SK-N-SH (cell line): ENCODE measurements around the gene ANKRD13B. TPM values are rescaled to one million over a fixed set of nuclear protein-coding genes. Genes with fewer than 3 reads are reported as not detected.

ENCODE experiments used
- CTCF ChIA-PET: fragments of 300-600, 350-600 bp; formaldehyde crosslinking; extraction: SDS; loops from one replicate; lab custom pipeline; 2021; lab: Yijun Ruan, JAX
- POLR2A ChIA-PET: fragments of 350-600 bp; sonication (Branson Sonifier 250); formaldehyde crosslinking; extraction: SDS; loops from one replicate; lab custom pipeline; 2020; ENCODE audit warnings: antibody characterized with exemption, inconsistent platforms; lab: Yijun Ruan, JAX
- DNase-seq: peaks from one replicate; pipeline ENCODE4 v3.0.0; 2012
- H2AFZ ChIP-seq: fragments of 200-600 bp; sonication (generic); 2 replicates; pipeline ENCODE4 v1.8.1; 2016; ENCODE audit warnings: antibody characterized with exemption, mild to moderate bottlenecking, low read depth
- H3F3A ChIP-seq: fragments of 200-600 bp; sonication (generic); replicated peaks from 2 replicates; pipeline ENCODE3; 2016; ENCODE audit warnings: antibody characterized with exemption, mild to moderate bottlenecking; ENCODE audit not compliant: insufficient read depth
- H3K27ac ChIP-seq, 2 experiments: fragments of 200-500 bp in 1 of 2; fragments of 200-600 bp in 1 of 2; sonication (Bioruptor generic) in 1 of 2; sonication (generic), shearing (Covaris generic) in 1 of 2; 2 replicates each; pipeline versions ENCODE4 v1.5.1 to v1.6.1; 2014 to 2016; ENCODE audit warnings: low read depth in 2 of 2, inconsistent platforms in 1 of 2, low read length in 1 of 2, mild to moderate bottlenecking in 1 of 2, mixed read lengths in 1 of 2
- H3K27me3 ChIP-seq: fragments of 200-600 bp; sonication (generic), shearing (Covaris generic); 2 replicates; pipeline ENCODE4 v1.6.1; 2016; ENCODE audit warnings: mixed run types; ENCODE audit not compliant: insufficient read depth
- H3K36me3 ChIP-seq, 2 experiments: fragments of 200-500 bp in 1 of 2; fragments of 200-600 bp in 1 of 2; sonication (Bioruptor generic) in 1 of 2; sonication (generic) in 1 of 2; replicated peaks in 1 of 2; 2 replicates each; pipeline versions ENCODE3 to v1.5.1; 2014 to 2016; ENCODE audit warnings: low read length in 1 of 2, mild to moderate bottlenecking in 1 of 2; ENCODE audit not compliant: insufficient read depth in 2 of 2, control insufficient read depth in 1 of 2
- H3K4me1 ChIP-seq, 2 experiments: fragments of 200-500 bp in 1 of 2; fragments of 200-600 bp in 1 of 2; sonication (Bioruptor generic) in 1 of 2; sonication (generic), shearing (Covaris generic) in 1 of 2; 2 replicates each; pipeline versions ENCODE4 v1.5.1 to v1.6.1; 2014 to 2016; ENCODE audit warnings: low read depth in 1 of 2, low read length in 1 of 2, mixed run types in 1 of 2; ENCODE audit not compliant: insufficient read depth in 2 of 2, control insufficient read depth in 1 of 2
- H3K4me2 ChIP-seq: fragments of 200-600 bp; sonication (generic), shearing (Covaris generic); 2 replicates; pipeline ENCODE4 v1.6.1; 2017; ENCODE audit warnings: mixed run types
- H3K4me3 ChIP-seq, 2 experiments: fragments of 200-500 bp in 1 of 2; fragments of 200-600 bp in 1 of 2; sonication (Bioruptor generic) in 1 of 2; sonication (generic), shearing (Covaris generic) in 1 of 2; 2 replicates each; pipeline versions ENCODE4 v1.5.1 to v1.8.1; 2014 to 2016; ENCODE audit warnings: low read depth in 2 of 2, inconsistent platforms in 1 of 2, low read length in 1 of 2, mild to moderate bottlenecking in 1 of 2, mixed read lengths in 1 of 2, moderate library complexity in 1 of 2
- H3K79me2 ChIP-seq: fragments of 200-600 bp; sonication (generic); 2 replicates; pipeline ENCODE4 v1.8.1; 2017; ENCODE audit warnings: mild to moderate bottlenecking; ENCODE audit not compliant: insufficient read depth
- H3K9ac ChIP-seq: fragments of 200-600 bp; sonication (generic); 2 replicates; pipeline ENCODE4 v1.6.1; 2017; ENCODE audit warnings: mixed run types
- H3K9me2 ChIP-seq: fragments of 200-600 bp; sonication (generic); 2 replicates; pipeline ENCODE4 v1.6.1; 2017; ENCODE audit warnings: mixed run types
- H3K9me3 ChIP-seq: fragments of 200-600 bp; sonication (generic); 2 replicates; pipeline ENCODE4 v1.6.1; 2017; ENCODE audit warnings: mixed run types, mild to moderate bottlenecking, moderate library complexity
- H4K20me1 ChIP-seq: fragments of 200-600 bp; sonication (generic); 2 replicates; pipeline ENCODE4 v1.6.1; 2017; ENCODE audit warnings: mild to moderate bottlenecking, mixed run types; ENCODE audit not compliant: insufficient read depth
- CHD2 ChIP-seq: fragments of 150-350 bp; IDR thresholded peaks from 2 replicates; pipeline ENCODE4 v1.6.1; 2018; ENCODE audit warnings: low read length; ENCODE audit not compliant: partially characterized antibody
- CTCF ChIP-seq: fragments of 200-600 bp; sonication (generic); IDR thresholded peaks from 2 replicates; pipeline ENCODE4 v1.6.1; 2017; ENCODE audit warnings: antibody characterized with exemption, mild to moderate bottlenecking, moderate library complexity
- EP300 ChIP-seq, 2 experiments: IDR thresholded peaks; 2 replicates each; pipeline versions ENCODE4 v1.4.0 to v1.6.1; 2012; ENCODE audit warnings: borderline replicate concordance in 1 of 2, low read depth in 1 of 2, low read length in 1 of 2
- FOXJ3 ChIP-seq: sonication (generic); formaldehyde crosslinking; IDR thresholded peaks from 2 replicates; pipeline ENCODE4 v1.5.1; 2020; ENCODE audit warnings: mild to moderate bottlenecking, missing genetic modification reagents
- FOXM1 ChIP-seq: IDR thresholded peaks from 2 replicates; pipeline ENCODE4 v1.4.0; 2012; ENCODE audit warnings: low read depth, mild to moderate bottlenecking
- GABPA ChIP-seq: IDR thresholded peaks from 2 replicates; pipeline ENCODE4 v1.4.0; 2012; ENCODE audit warnings: low read depth, mild to moderate bottlenecking
- GATA2 ChIP-seq: sonication (generic); formaldehyde crosslinking; IDR thresholded peaks from 2 replicates; pipeline ENCODE4 v1.5.0; 2020; ENCODE audit warnings: mild to moderate bottlenecking, missing genetic modification reagents
- MXI1 ChIP-seq: IDR thresholded peaks from 2 replicates; pipeline ENCODE4 v1.6.1; 2012; ENCODE audit warnings: mild to moderate bottlenecking, low read depth, low read length, improper control_type of control experiment
- NRF1 ChIP-seq: IDR thresholded peaks from 2 replicates; pipeline ENCODE4 v1.6.1; 2012; ENCODE audit warnings: low read depth, mild to moderate bottlenecking, low read length
- REST ChIP-seq: IDR thresholded peaks from 2 replicates; pipeline ENCODE4 v1.6.1; 2012; ENCODE audit warnings: mild to moderate bottlenecking, low read depth, low read length, moderate library complexity
- RFX5 ChIP-seq: IDR thresholded peaks from 2 replicates; pipeline ENCODE4 v1.6.1; 2012; ENCODE audit warnings: mild to moderate bottlenecking, improper control_type of control experiment, low read length
- SIN3A ChIP-seq: IDR thresholded peaks from 2 replicates; pipeline ENCODE4 v1.6.1; 2012; ENCODE audit warnings: low read depth, mild to moderate bottlenecking, low read length, moderate library complexity, borderline replicate concordance
- TAF1 ChIP-seq: IDR thresholded peaks from 2 replicates; pipeline ENCODE4 v1.6.1; 2012; ENCODE audit warnings: low read depth, mild to moderate bottlenecking, low read length, moderate library complexity, borderline replicate concordance
- TEAD4 ChIP-seq: IDR thresholded peaks from 2 replicates; pipeline ENCODE4 v1.4.0; 2012; ENCODE audit warnings: mild to moderate bottlenecking, borderline replicate concordance; ENCODE audit not compliant: insufficient read depth
- USF1 ChIP-seq: IDR thresholded peaks from 2 replicates; pipeline ENCODE4 v1.4.0; 2012; ENCODE audit warnings: low read depth, borderline replicate concordance
- YY1 ChIP-seq: IDR thresholded peaks from 2 replicates; pipeline ENCODE4 v1.4.0; 2012; ENCODE audit warnings: low read depth, mild to moderate bottlenecking
- WGBS: methylation state at CpG from one replicate; pipeline ENCODE4 v1.1.6; 2017; ENCODE audit warnings: low lambda C conversion rate; 5-methylcytosine and 5-hydroxymethylcytosine counted together
- polyA plus RNA-seq, 3 experiments: library from polyadenylated mRNA; depleted of rRNA; stranded (reverse); fragments of >200 nt; gene quantifications; 2 replicates each; pipeline ENCODE4 v1.2.3, GENCODE V29; 2012

The ANKRD13B gene
- polyA plus RNA-seq, 1 of the 3 experiments (the other 2 are of a cell fraction): 16.1 TPM

- Histone ChIP-seq H3K36me3 (peaks cover 9 to 66% of the 10 kb centered on the region in 2 experiments), H2AFZ (no peak overlapping the region), H3K4me1 (peaks cover 0 to 13% of the 10 kb centered on the region in 2 experiments; a peak in 1 of 4 replicates), H3K9ac (no peak overlapping the region), H3K79me2 (no peaks in the 10 kb centered on the region), H3K4me2 (no peak overlapping the region), H3K9me2 (no peaks in the 10 kb centered on the region), H3F3A (no peaks in the 10 kb centered on the region), H4K20me1 (peaks cover 7% of the 10 kb centered on the region), H3K27ac (no peak overlapping the region; a peak in 1 of 4 replicates)
- POLR2A ChIA-PET: interaction anchor here (0.9 kb wide), 1 partner anchor 17 kb away, joined by 3 read pairs; no protein-coding TSS in a partner anchor
- WGBS: 94% methylated on average over 7 of the region's 17 CpGs
- TF ChIP-seq USF1 (no peak), RFX5 (no peak), GABPA (no peak), EP300 (IDR thresholded peaks at IDR 0.05; ENCODE audit: borderline replicate concordance in 1 of 2, low read depth in 1 of 2, low read length in 1 of 2) (no peak), SIN3A (no peak), GATA2 (CRISPR knock-in tag) (no peak), CTCF (no peak), CHD2 (no peak), YY1 (no peak), TEAD4 (no peak)
- TF ChIP-seq, all 33 proteins: peak for 0
- no peaks in the 10 kb centered on the region for H3K9me3 ChIP-seq
- H3K4me3 ChIP-seq: no peak overlapping the region
- no peaks in the 10 kb centered on the region for H3K27me3 ChIP-seq
- CTCF ChIA-PET: interaction anchor here (0.5 to 11.6 kb wide), 7 partner anchors 8 to 1431 kb away, joined by 3 to 166 read pairs (median 14); partner anchors contain the start of genes ANKRD13B, GIT1 and SSH2
- DNase-seq: no peak
Observed at GRCh38 chr17:29574732-29575510, 18.0 kb upstream of the ANKRD13B start.

- peaks cover 2% of the 10 kb centered on the region for H3F3A ChIP-seq
- H3K36me3 ChIP-seq: peaks cover 9 to 69% of the 10 kb centered on the region in 2 experiments
- H3K79me2 ChIP-seq: no peaks in the 10 kb centered on the region
- no peak for DNase-seq
- no peak overlapping the region for H3K9ac ChIP-seq
- H2AFZ ChIP-seq: no peak overlapping the region
- H3K4me2 ChIP-seq: no peak overlapping the region
- H4K20me1 ChIP-seq: peaks cover 9% of the 10 kb centered on the region
- no peak overlapping the region for H3K4me3 ChIP-seq
- POLR2A ChIA-PET: interaction anchor here (0.9 kb wide), 1 partner anchor 16 kb away, joined by 3 read pairs; no protein-coding TSS in a partner anchor
- no peaks in the 10 kb centered on the region for H3K9me3 ChIP-seq
- H3K27ac ChIP-seq: no peak overlapping the region; a peak in 1 of 4 replicates
- H3K4me1 ChIP-seq: peaks cover 0 to 16% of the 10 kb centered on the region in 2 experiments; a peak in 1 of 4 replicates
- CTCF ChIA-PET: interaction anchor here (1.0 to 11.6 kb wide), 9 partner anchors 7 to 518 kb away, joined by 3 to 166 read pairs (median 14); partner anchors contain the start of genes ANKRD13B and GIT1
- WGBS: 98% methylated on average over 13 of the region's 28 CpGs
- no peaks in the 10 kb centered on the region for H3K9me2 ChIP-seq
- no peaks in the 10 kb centered on the region for H3K27me3 ChIP-seq
- TF ChIP-seq MXI1 (no peak), TAF1 (no peak), NRF1 (no peak), FOXM1 (no peak), FOXJ3 (no peak), REST (no peak)
Observed at GRCh38 chr17:29575511-29576213, 17.3 kb upstream of the ANKRD13B start.
